Thyroid gland (tissue), 4 donors: ENCODE measurements around the gene MLYCD.

ENCODE experiments used
- POLR2A ChIP-seq, 2 donors: fragments of 450-650 bp; IDR thresholded peaks; one replicate each; pipeline ENCODE4 v1.6.1; 2017; ENCODE audit warnings: antibody characterized with exemption in 2 of 2, mild to moderate bottlenecking in 2 of 2, moderate library complexity in 1 of 2
- TF ChIP-seq, protein P1 (sequence below), 6 experiments: fragments of 200-600 bp in 3 of 6; fragments of 450-650 bp in 3 of 6; sonication (generic) in 3 of 6; IDR thresholded peaks; one replicate each; pipeline ENCODE4 v1.5.1; 2016 to 2019; ENCODE audit warnings: antibody characterized with exemption in 6 of 6, mild to moderate bottlenecking in 2 of 6, inconsistent platforms in 1 of 6, moderate library complexity in 1 of 6

GRCh38 chr16:83923581-83924365 is 24.9 kb downstream of the MLYCD start:
- TF ChIP-seq, protein P1, sequence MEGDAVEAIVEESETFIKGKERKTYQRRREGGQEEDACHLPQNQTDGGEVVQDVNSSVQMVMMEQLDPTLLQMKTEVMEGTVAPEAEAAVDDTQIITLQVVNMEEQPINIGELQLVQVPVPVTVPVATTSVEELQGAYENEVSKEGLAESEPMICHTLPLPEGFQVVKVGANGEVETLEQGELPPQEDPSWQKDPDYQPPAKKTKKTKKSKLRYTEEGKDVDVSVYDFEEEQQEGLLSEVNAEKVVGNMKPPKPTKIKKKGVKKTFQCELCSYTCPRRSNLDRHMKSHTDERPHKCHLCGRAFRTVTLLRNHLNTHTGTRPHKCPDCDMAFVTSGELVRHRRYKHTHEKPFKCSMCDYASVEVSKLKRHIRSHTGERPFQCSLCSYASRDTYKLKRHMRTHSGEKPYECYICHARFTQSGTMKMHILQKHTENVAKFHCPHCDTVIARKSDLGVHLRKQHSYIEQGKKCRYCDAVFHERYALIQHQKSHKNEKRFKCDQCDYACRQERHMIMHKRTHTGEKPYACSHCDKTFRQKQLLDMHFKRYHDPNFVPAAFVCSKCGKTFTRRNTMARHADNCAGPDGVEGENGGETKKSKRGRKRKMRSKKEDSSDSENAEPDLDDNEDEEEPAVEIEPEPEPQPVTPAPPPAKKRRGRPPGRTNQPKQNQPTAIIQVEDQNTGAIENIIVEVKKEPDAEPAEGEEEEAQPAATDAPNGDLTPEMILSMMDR (IDR thresholded peaks at IDR 0.05), result no peak
- TF ChIP-seq POLR2A (IDR thresholded peaks at IDR 0.05), result no peak
